ENCODE measurements around the gene TBX3. TPM values are rescaled to one million over a fixed set of nuclear protein-coding genes. Genes with fewer than 3 reads are reported as not detected.
A peak's percentile ranks its signal among the peaks of the same experiment; 100 is the strongest.

The TBX3 gene
- total and polyA plus RNA-seq, 5 donors from 2014 or later, result not detected

- Histone ChIP-seq H3K27ac (ENCODE audit: insufficient read depth, low read length, poor library complexity, severe bottlenecking) (no peak overlapping the region), H3K9me3 (ENCODE audit: control insufficient read depth in 2 of 2, low read length in 2 of 2) (no peaks in the 10 kb centered on the region), H3K36me3 (ENCODE audit: control insufficient read depth, insufficient read depth, low read length) (no peaks in the 10 kb centered on the region), H3K4me3 (ENCODE audit: low read depth, low read length) (no peak overlapping the region), H3K27me3 (ENCODE audit: control insufficient read depth, insufficient read depth, low read length) (peaks cover 25% of the 10 kb centered on the region), H3K4me1 (ENCODE audit: control insufficient read depth, insufficient read depth, low read length, poor library complexity, severe bottlenecking) (no peaks in the 10 kb centered on the region)
- DNase-seq (no peak), ATAC-seq (ENCODE audit: low read depth in 2 of 2) (no peak)
- no peak overlapping the region for H3K4me3 Mint-ChIP-seq
- H3K27ac Mint-ChIP-seq, result peak overlapping the region in 1 of 3 donors; percentile 56
- peaks cover 0 to 5% (median 0%) of the 10 kb centered on the region in 7 donors for H3K9me3 Mint-ChIP-seq
- no peaks in the 10 kb centered on the region for H3K36me3 Mint-ChIP-seq
- peaks cover 79% of the 10 kb centered on the region for H3K27me3 Mint-ChIP-seq
- peaks cover 0 to 5% (median 0%) of the 10 kb centered on the region in 4 donors for H3K4me1 Mint-ChIP-seq
Observed at GRCh38 chr12:114667669-114668150, 16.3 kb downstream of the TBX3 start.

GRCh38 chr12:114666746-114667668 lies 17.0 kb downstream of the TBX3 start:
- H3K4me1 Mint-ChIP-seq, result peaks cover 0 to 6% (median 0%) of the 10 kb centered on the region in 4 donors
- no peaks in the 10 kb centered on the region for H3K4me1 ChIP-seq (ENCODE audit: control insufficient read depth, insufficient read depth, low read length, poor library complexity, severe bottlenecking)
- DNase-seq (no peak), ATAC-seq (ENCODE audit: low read depth in 2 of 2) (no peak)
- H3K4me3 Mint-ChIP-seq, result no peak overlapping the region
- peaks cover 77% of the 10 kb centered on the region for H3K27me3 Mint-ChIP-seq
- no peaks in the 10 kb centered on the region for H3K9me3 ChIP-seq (ENCODE audit: control insufficient read depth in 2 of 2, low read length in 2 of 2)
- H3K27ac ChIP-seq (ENCODE audit: insufficient read depth, low read length, poor library complexity, severe bottlenecking), result no peak overlapping the region
- H3K27me3 ChIP-seq (ENCODE audit: control insufficient read depth, insufficient read depth, low read length), result peaks cover 21% of the 10 kb centered on the region
- H3K36me3 ChIP-seq (ENCODE audit: control insufficient read depth, insufficient read depth, low read length), result no peaks in the 10 kb centered on the region
- H3K4me3 ChIP-seq (ENCODE audit: low read depth, low read length), result no peak overlapping the region
- H3K36me3 Mint-ChIP-seq, result no peaks in the 10 kb centered on the region
- H3K9me3 Mint-ChIP-seq, result peaks cover 0 to 5% (median 0%) of the 10 kb centered on the region in 7 donors
- H3K27ac Mint-ChIP-seq, result peak overlapping the region in 1 of 3 donors; percentile 56

GRCh38 chr12:114665411-114666260 lies 18.3 kb downstream of the TBX3 start:
- no peak overlapping the region for H3K4me3 ChIP-seq (ENCODE audit: low read depth, low read length)
- H3K9me3 ChIP-seq (ENCODE audit: control insufficient read depth in 2 of 2, low read length in 2 of 2), result no peaks in the 10 kb centered on the region
- no peaks in the 10 kb centered on the region for H3K4me1 ChIP-seq (ENCODE audit: control insufficient read depth, insufficient read depth, low read length, poor library complexity, severe bottlenecking)
- H3K27ac Mint-ChIP-seq, result no peak overlapping the region
- no peak overlapping the region for H3K4me3 Mint-ChIP-seq
- H3K27me3 ChIP-seq (ENCODE audit: control insufficient read depth, insufficient read depth, low read length), result peaks cover 16% of the 10 kb centered on the region
- peaks cover 0 to 5% (median 0%) of the 10 kb centered on the region in 7 donors for H3K9me3 Mint-ChIP-seq
- ATAC-seq (ENCODE audit: low read depth in 2 of 2) (no peak), DNase-seq (no peak)
- H3K36me3 Mint-ChIP-seq, result no peaks in the 10 kb centered on the region
- peaks cover 0 to 2% (median 0%) of the 10 kb centered on the region in 4 donors for H3K4me1 Mint-ChIP-seq
- no peaks in the 10 kb centered on the region for H3K36me3 ChIP-seq (ENCODE audit: control insufficient read depth, insufficient read depth, low read length)
- H3K27ac ChIP-seq (ENCODE audit: insufficient read depth, low read length, poor library complexity, severe bottlenecking), result no peak overlapping the region
- peaks cover 65% of the 10 kb centered on the region for H3K27me3 Mint-ChIP-seq

GRCh38 chr12:114664651-114665320 lies 19.2 kb downstream of the TBX3 start:
- H3K27ac Mint-ChIP-seq, result no peak overlapping the region

GRCh38 chr12:114662512-114663177 lies 21.3 kb downstream of the TBX3 start:
- H3K27ac ChIP-seq (ENCODE audit: insufficient read depth, low read length, poor library complexity, severe bottlenecking), result no peak overlapping the region
- Mint-ChIP-seq H3K27me3 (peaks cover 41% of the 10 kb centered on the region), H3K9me3 (peaks cover 0 to 5% (median 0%) of the 10 kb centered on the region in 7 donors), H3K4me1 (peaks cover 0 to 2% (median 0%) of the 10 kb centered on the region in 4 donors), H3K4me3 (no peak overlapping the region), H3K27ac (no peak overlapping the region), H3K36me3 (no peaks in the 10 kb centered on the region)
- DNase-seq (peak; percentile 27 to 59 (median 35)), ATAC-seq (ENCODE audit: low read depth in 2 of 2) (no peak)
- H3K4me1 ChIP-seq (ENCODE audit: control insufficient read depth, insufficient read depth, low read length, poor library complexity, severe bottlenecking), result no peaks in the 10 kb centered on the region
- no peak overlapping the region for H3K4me3 ChIP-seq (ENCODE audit: low read depth, low read length)
- H3K9me3 ChIP-seq (ENCODE audit: control insufficient read depth in 2 of 2, low read length in 2 of 2), result no peaks in the 10 kb centered on the region
- no peaks in the 10 kb centered on the region for H3K36me3 ChIP-seq (ENCODE audit: control insufficient read depth, insufficient read depth, low read length)
- H3K27me3 ChIP-seq (ENCODE audit: control insufficient read depth, insufficient read depth, low read length), result peaks cover 14% of the 10 kb centered on the region

More at GRCh38 chr12:114664651-114665320, 19.2 kb downstream of the TBX3 start:
- Histone ChIP-seq H3K4me3 (ENCODE audit: low read depth, low read length) (no peak overlapping the region), H3K36me3 (ENCODE audit: control insufficient read depth, insufficient read depth, low read length) (no peaks in the 10 kb centered on the region), H3K9me3 (ENCODE audit: control insufficient read depth in 2 of 2, low read length in 2 of 2) (no peaks in the 10 kb centered on the region), H3K27me3 (ENCODE audit: control insufficient read depth, insufficient read depth, low read length) (peaks cover 14% of the 10 kb centered on the region), H3K27ac (ENCODE audit: insufficient read depth, low read length, poor library complexity, severe bottlenecking) (no peak overlapping the region), H3K4me1 (ENCODE audit: control insufficient read depth, insufficient read depth, low read length, poor library complexity, severe bottlenecking) (no peaks in the 10 kb centered on the region)
- Mint-ChIP-seq H3K9me3 (peaks cover 0 to 5% (median 0%) of the 10 kb centered on the region in 7 donors), H3K4me3 (no peak overlapping the region), H3K4me1 (peaks cover 0 to 2% (median 0%) of the 10 kb centered on the region in 4 donors), H3K36me3 (no peaks in the 10 kb centered on the region), H3K27me3 (peaks cover 57% of the 10 kb centered on the region)
- ATAC-seq (ENCODE audit: low read depth in 2 of 2) (no peak), DNase-seq (no peak)

GRCh38 chr12:114661245-114661644 lies 22.7 kb downstream of the TBX3 start:
- H3K36me3 Mint-ChIP-seq, result no peaks in the 10 kb centered on the region
- Histone ChIP-seq H3K27me3 (ENCODE audit: control insufficient read depth, insufficient read depth, low read length) (peaks cover 14% of the 10 kb centered on the region), H3K9me3 (ENCODE audit: control insufficient read depth in 2 of 2, low read length in 2 of 2) (no peaks in the 10 kb centered on the region), H3K4me1 (ENCODE audit: control insufficient read depth, insufficient read depth, low read length, poor library complexity, severe bottlenecking) (no peaks in the 10 kb centered on the region), H3K4me3 (ENCODE audit: low read depth, low read length) (no peak overlapping the region), H3K36me3 (ENCODE audit: control insufficient read depth, insufficient read depth, low read length) (no peaks in the 10 kb centered on the region), H3K27ac (ENCODE audit: insufficient read depth, low read length, poor library complexity, severe bottlenecking) (no peak overlapping the region)
- H3K4me1 Mint-ChIP-seq, result peaks cover 0 to 2% (median 0%) of the 10 kb centered on the region in 4 donors
- no peak overlapping the region for H3K27ac Mint-ChIP-seq
- ATAC-seq (ENCODE audit: low read depth in 2 of 2), result no peak
- peaks cover 27% of the 10 kb centered on the region for H3K27me3 Mint-ChIP-seq
- no peak for DNase-seq
- H3K4me3 Mint-ChIP-seq, result no peak overlapping the region
- H3K9me3 Mint-ChIP-seq, result no peaks in the 10 kb centered on the region

GRCh38 chr12:114659084-114659483 lies 24.9 kb downstream of the TBX3 start:
- H3K36me3 Mint-ChIP-seq, result no peaks in the 10 kb centered on the region
- H3K27ac Mint-ChIP-seq, result no peak overlapping the region
- H3K9me3 ChIP-seq (ENCODE audit: control insufficient read depth in 2 of 2, low read length in 2 of 2), result no peaks in the 10 kb centered on the region
- DNase-seq (no peak), ATAC-seq (ENCODE audit: low read depth in 2 of 2) (no peak)
- no peaks in the 10 kb centered on the region for H3K4me1 ChIP-seq (ENCODE audit: control insufficient read depth, insufficient read depth, low read length, poor library complexity, severe bottlenecking)
- H3K27me3 ChIP-seq (ENCODE audit: control insufficient read depth, insufficient read depth, low read length), result peaks cover 10% of the 10 kb centered on the region
- no peak overlapping the region for H3K27ac ChIP-seq (ENCODE audit: insufficient read depth, low read length, poor library complexity, severe bottlenecking)
- no peak overlapping the region for H3K4me3 Mint-ChIP-seq
- no peaks in the 10 kb centered on the region for H3K9me3 Mint-ChIP-seq
- peaks cover 19% of the 10 kb centered on the region for H3K27me3 Mint-ChIP-seq
- no peaks in the 10 kb centered on the region for H3K36me3 ChIP-seq (ENCODE audit: control insufficient read depth, insufficient read depth, low read length)
- H3K4me3 ChIP-seq (ENCODE audit: low read depth, low read length), result no peak overlapping the region
- H3K4me1 Mint-ChIP-seq, result peaks cover 0 to 2% (median 0%) of the 10 kb centered on the region in 4 donors

Measured in CD4-positive, CD25-positive, alpha-beta regulatory T cell (primary cell).